Measurements from ENCODE around the gene PSMD5.

PSMD5 gene

DNA sequence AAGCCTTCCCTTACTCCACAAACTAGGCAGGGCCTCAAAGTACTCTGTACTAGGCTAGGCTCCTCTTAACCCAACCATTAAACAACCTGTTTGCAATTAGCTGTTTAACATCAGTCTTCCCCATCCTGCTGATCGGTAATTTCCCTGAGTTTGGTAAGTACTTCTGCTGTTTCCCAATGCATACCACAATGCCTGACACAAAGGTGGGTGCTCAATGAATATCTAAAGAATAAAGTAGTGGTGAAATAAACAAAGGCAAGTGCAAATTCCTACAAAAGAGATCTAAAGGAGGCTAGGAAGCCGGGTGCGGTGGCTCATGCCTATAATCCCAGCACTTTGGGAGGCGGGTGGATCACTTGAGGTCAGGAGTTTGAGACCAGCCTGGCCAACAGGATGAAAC lies 74.5 kb downstream of the PSMD5 start:
- peaks cover 69% of the 10 kb centered on the region; the same call in 1 of the 2 replicates for H3K36me3 ChIP-seq (ENCODE audit: insufficient read depth, low read length)
- H3K4me3 ChIP-seq (ENCODE audit: low read length, poor library complexity, severe bottlenecking): no peak overlapping the region
- no peaks in the 10 kb centered on the region for H3F3A ChIP-seq (ENCODE audit: low read depth)
- no peak overlapping the region for H3K9ac ChIP-seq (ENCODE audit: low read depth, low read length, poor library complexity, severe bottlenecking)
- no peak overlapping the region for H2AFZ ChIP-seq (ENCODE audit: low read length)
- H3K9me3 ChIP-seq (ENCODE audit: insufficient read depth, low read depth, low read length): no peaks in the 10 kb centered on the region
- no peaks in the 10 kb centered on the region for H3K4me1 ChIP-seq (ENCODE audit: insufficient read depth, low read length, poor library complexity, severe bottlenecking)
- H3K9me2 ChIP-seq (replicated peaks; ENCODE audit: low read depth, low read length): no peaks in the 10 kb centered on the region
- no peaks in the 10 kb centered on the region for H4K20me1 ChIP-seq (ENCODE audit: insufficient read depth, low read length, poor library complexity, severe bottlenecking)
- H3K79me2 ChIP-seq (ENCODE audit: insufficient read depth, low read length): no peaks in the 10 kb centered on the region
- no peaks in the 10 kb centered on the region for H3K27me3 ChIP-seq (ENCODE audit: insufficient read depth, low read length, poor library complexity, severe bottlenecking)
- TF ChIP-seq, protein P1, sequence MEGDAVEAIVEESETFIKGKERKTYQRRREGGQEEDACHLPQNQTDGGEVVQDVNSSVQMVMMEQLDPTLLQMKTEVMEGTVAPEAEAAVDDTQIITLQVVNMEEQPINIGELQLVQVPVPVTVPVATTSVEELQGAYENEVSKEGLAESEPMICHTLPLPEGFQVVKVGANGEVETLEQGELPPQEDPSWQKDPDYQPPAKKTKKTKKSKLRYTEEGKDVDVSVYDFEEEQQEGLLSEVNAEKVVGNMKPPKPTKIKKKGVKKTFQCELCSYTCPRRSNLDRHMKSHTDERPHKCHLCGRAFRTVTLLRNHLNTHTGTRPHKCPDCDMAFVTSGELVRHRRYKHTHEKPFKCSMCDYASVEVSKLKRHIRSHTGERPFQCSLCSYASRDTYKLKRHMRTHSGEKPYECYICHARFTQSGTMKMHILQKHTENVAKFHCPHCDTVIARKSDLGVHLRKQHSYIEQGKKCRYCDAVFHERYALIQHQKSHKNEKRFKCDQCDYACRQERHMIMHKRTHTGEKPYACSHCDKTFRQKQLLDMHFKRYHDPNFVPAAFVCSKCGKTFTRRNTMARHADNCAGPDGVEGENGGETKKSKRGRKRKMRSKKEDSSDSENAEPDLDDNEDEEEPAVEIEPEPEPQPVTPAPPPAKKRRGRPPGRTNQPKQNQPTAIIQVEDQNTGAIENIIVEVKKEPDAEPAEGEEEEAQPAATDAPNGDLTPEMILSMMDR (conservative IDR thresholded peaks at IDR 0.05; ENCODE audit: low read length): no peak
- no peak for TF ChIP-seq EZH2phosphoT487 (IDR thresholded peaks at IDR 0.05; ENCODE audit: borderline replicate concordance)
- no peak overlapping the region for H3K4me2 ChIP-seq (ENCODE audit: low read depth, low read length, poor library complexity, severe bottlenecking)

DNA sequence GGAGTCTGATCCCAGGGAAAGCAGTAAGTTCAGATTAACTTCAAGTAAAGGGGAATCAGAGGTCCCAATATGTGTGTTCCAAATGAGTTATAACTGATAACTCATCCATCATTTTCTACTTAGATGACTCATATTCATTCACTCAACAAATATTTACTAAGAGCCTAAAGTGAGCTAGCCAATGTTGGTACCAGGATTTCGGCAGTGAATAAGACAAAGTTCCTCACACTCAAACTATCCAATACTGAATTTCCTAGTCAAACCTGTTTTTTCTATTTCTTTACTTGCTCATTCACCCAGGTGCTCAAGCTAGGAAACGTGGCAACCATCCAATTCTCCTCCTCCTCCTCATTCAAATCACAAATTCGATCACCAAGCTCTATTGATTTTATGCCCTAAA lies 75.3 kb downstream of the PSMD5 start:
- no peaks in the 10 kb centered on the region for H4K20me1 ChIP-seq (ENCODE audit: insufficient read depth, low read length, poor library complexity, severe bottlenecking)
- peaks cover 74% of the 10 kb centered on the region; the same call in 1 of the 2 replicates for H3K36me3 ChIP-seq (ENCODE audit: insufficient read depth, low read length)
- TF ChIP-seq, protein P1 (conservative IDR thresholded peaks at IDR 0.05; ENCODE audit: low read length): no peak
- TF ChIP-seq EZH2phosphoT487 (IDR thresholded peaks at IDR 0.05; ENCODE audit: borderline replicate concordance): no peak
- no peaks in the 10 kb centered on the region for H3K9me2 ChIP-seq (replicated peaks; ENCODE audit: low read depth, low read length)
- no peaks in the 10 kb centered on the region for H3K4me1 ChIP-seq (ENCODE audit: insufficient read depth, low read length, poor library complexity, severe bottlenecking)
- H3K4me2 ChIP-seq (ENCODE audit: low read depth, low read length, poor library complexity, severe bottlenecking): no peak overlapping the region
- H3F3A ChIP-seq (ENCODE audit: low read depth): no peaks in the 10 kb centered on the region
- no peaks in the 10 kb centered on the region for H3K9me3 ChIP-seq (ENCODE audit: insufficient read depth, low read depth, low read length)
- no peak overlapping the region for H3K9ac ChIP-seq (ENCODE audit: low read depth, low read length, poor library complexity, severe bottlenecking)
- no peak overlapping the region for H3K4me3 ChIP-seq (ENCODE audit: low read length, poor library complexity, severe bottlenecking)
- no peak overlapping the region for H2AFZ ChIP-seq (ENCODE audit: low read length)
- H3K27me3 ChIP-seq (ENCODE audit: insufficient read depth, low read length, poor library complexity, severe bottlenecking): no peaks in the 10 kb centered on the region
- H3K79me2 ChIP-seq (ENCODE audit: insufficient read depth, low read length): no peaks in the 10 kb centered on the region
